K562 (cell line): ENCODE data around the gene GDF11. TPM values are rescaled to one million over a fixed set of nuclear protein-coding genes. Genes with fewer than 3 reads are reported as not detected.
A peak's percentile ranks its signal among the peaks of the same experiment; 100 is the strongest.

Experiments used
- CBX8 ChIP-seq: fragments of 200-600 bp; sonication (generic); IDR thresholded peaks from 2 replicates; pipeline ENCODE4 v1.6.1; 2012; ENCODE audit warnings: borderline replicate concordance, mixed run types, low read depth, mild to moderate bottlenecking, moderate library complexity, mixed read lengths, low read length, control low read depth, inconsistent platforms; ENCODE audit not compliant: poor library complexity, severe bottlenecking; ENCODE audit errors: extremely low read depth
- DNMT1 ChIP-seq: fragments of 450-650 bp; IDR thresholded peaks from 2 replicates; pipeline ENCODE4 v1.6.1; 2016; ENCODE audit warnings: antibody characterized with exemption, mild to moderate bottlenecking
- EGR1 ChIP-seq: fragments of 450-650 bp; conservative IDR thresholded peaks from 2 replicates; pipeline ENCODE4 v1.6.1; 2017; ENCODE audit warnings: mild to moderate bottlenecking
- FOSL1 ChIP-seq: fragments of 200-800 bp; sonication (Bioruptor generic); conservative IDR thresholded peaks from 2 replicates; pipeline ENCODE4 v1.6.1; 2016; ENCODE audit warnings: missing genetic modification characterization, missing compliant biosample characterization
- JUND ChIP-seq, 2 experiments: IDR thresholded peaks; 2 replicates in 1 of 2; 3 replicates in 1 of 2; pipeline ENCODE4 v1.6.1; 2011; ENCODE audit warnings: borderline replicate concordance in 2 of 2, low read depth in 2 of 2, low read length in 2 of 2, improper control_type of control experiment in 1 of 2, missing biosample characterization in 1 of 2, missing genetic modification characterization in 1 of 2, missing genetic modification reagents in 1 of 2
- KDM1A ChIP-seq, 2 experiments: fragments of 450-650 bp; IDR thresholded peaks; 2 replicates each; pipeline ENCODE4 v1.6.1; 2016; ENCODE audit warnings: mild to moderate bottlenecking in 2 of 2
- NR1H2 ChIP-seq: sonication (generic); formaldehyde crosslinking; IDR thresholded peaks from 2 replicates; pipeline ENCODE4 v1.4.0; 2020; ENCODE audit warnings: mild to moderate bottlenecking, missing genetic modification reagents
- RFX7 ChIP-seq: fragments of 250-450 bp; sonication (Bioruptor Pico); IDR thresholded peaks from 2 replicates; pipeline ENCODE4 v1.5.1; 2021; ENCODE audit warnings: mild to moderate bottlenecking
- ZNF143 ChIP-seq: sonication (generic); formaldehyde crosslinking; IDR thresholded peaks from 2 replicates; pipeline ENCODE4 v1.9.0; 2022; ENCODE audit warnings: mild to moderate bottlenecking, missing genetic modification reagents
- polyA plus RNA-seq, 8 experiments: library from polyadenylated mRNA; depleted of rRNA in 4 of 8; stranded (reverse) in 5 of 8; unstranded in 3 of 8; fragments of >200 nt; fragmentation: Nextera tagmentation in 2 of 8; fragmentation: Illumina TruSeq in 1 of 8; extraction: Ambion mirVana in 2 of 8; extraction: Trizol in 1 of 8; gene quantifications; 2 replicates each; pipeline versions ENCODE4 v1.2.1 to v1.2.3, GENCODE V29; 2011 to 2014; ENCODE audit warnings: inconsistent platforms in 1 of 8, missing spikeins in 1 of 8
- total RNA-seq, 7 experiments: library from RNA; depleted of rRNA in 6 of 7; stranded (reverse); fragments of >200 nt in 6 of 7; fragmentation: Illumina TruSeq in 2 of 7; extraction: Trizol in 2 of 7; gene quantifications; 2 replicates each; pipeline versions ENCODE4 v1.2.1 to v1.2.3, GENCODE V29; 2011 to 2021; ENCODE audit warnings: low replicate concordance in 1 of 7
- TF ChIP-seq, protein P1 (sequence below): fragments of 450-650 bp; formaldehyde crosslinking; IDR thresholded peaks from 2 replicates; pipeline ENCODE4 v1.4.0; 2020; ENCODE audit warnings: mild to moderate bottlenecking, moderate library complexity
- TF ChIP-seq, protein P2 (sequence below), 2 experiments: fragments of 450-650 bp in 1 of 2; sonication (generic) in 1 of 2; formaldehyde crosslinking; conservative IDR thresholded peaks; 2 replicates each; pipeline versions ENCODE4 v1.4.0 to v1.8.1; 2020 to 2022; ENCODE audit warnings: mild to moderate bottlenecking in 1 of 2, missing genetic modification reagents in 1 of 2
- TF ChIP-seq, protein P3 (sequence below): sonication (generic); formaldehyde crosslinking; IDR thresholded peaks from 2 replicates; pipeline ENCODE4 v1.9.0; 2022; ENCODE audit warnings: mild to moderate bottlenecking, missing genetic modification reagents
- TF ChIP-seq, protein P4 (sequence below): fragments of 450-650 bp; formaldehyde crosslinking; IDR thresholded peaks from 2 replicates; pipeline ENCODE4 v1.4.0; 2020; ENCODE audit warnings: mild to moderate bottlenecking, moderate library complexity
- TF ChIP-seq, protein P5 (sequence below): IDR thresholded peaks from 2 replicates; pipeline ENCODE4 v1.6.1; 2011; ENCODE audit warnings: borderline replicate concordance, low read depth, mild to moderate bottlenecking, moderate library complexity, low read length; ENCODE audit not compliant: insufficient read depth, poor library complexity, severe bottlenecking
- TF ChIP-seq, protein P6 (sequence below): fragments of 200-800 bp; sonication (Bioruptor generic); IDR thresholded peaks from 2 replicates; pipeline ENCODE4 v1.6.1; 2017; ENCODE audit warnings: missing genetic modification characterization, missing compliant biosample characterization

The GDF11 gene
- total and polyA plus RNA-seq, 9 of the 15 experiments (the other 6 are each of a cell fraction or from before 2014, with no cell fraction given): 1.4 to 15.7 (median 4.8) TPM

DNA sequence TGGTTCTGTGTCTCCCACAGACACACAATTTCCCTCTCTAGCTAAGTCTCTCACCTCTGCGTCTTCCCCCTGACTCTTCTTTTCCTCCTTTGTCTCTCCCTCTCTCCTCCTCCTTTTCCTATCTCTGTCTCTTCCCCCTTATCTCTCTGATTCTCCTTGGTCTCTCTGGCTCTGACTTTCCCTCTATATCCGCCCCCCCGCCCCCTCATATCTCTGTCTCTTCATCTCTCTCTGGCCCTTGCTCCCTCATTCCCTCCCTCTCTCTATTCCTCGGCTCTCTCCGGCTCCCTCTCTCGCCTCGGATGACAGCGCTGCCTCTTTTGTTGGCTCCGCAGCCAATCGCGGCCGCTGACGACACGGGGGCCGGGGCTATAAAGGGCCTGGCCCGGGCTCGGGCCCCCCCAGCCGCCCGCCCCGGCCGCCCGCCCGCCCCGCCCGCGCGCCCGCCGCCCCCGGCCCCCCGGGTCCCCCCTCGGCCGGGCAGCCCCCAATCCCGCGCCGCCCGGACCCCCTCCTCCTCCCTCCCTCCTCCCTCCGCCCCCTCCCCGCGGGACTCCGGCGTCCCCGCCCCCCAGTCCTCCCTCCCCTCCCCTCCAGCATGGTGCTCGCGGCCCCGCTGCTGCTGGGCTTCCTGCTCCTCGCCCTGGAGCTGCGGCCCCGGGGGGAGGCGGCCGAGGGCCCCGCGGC is at the start of gene GDF11 (continued):
- peak; percentile 32 for TF ChIP-seq JUND (IDR thresholded peaks at IDR 0.05; ENCODE audit: borderline replicate concordance, low read depth, low read length)
- TF ChIP-seq JUND (tag; IDR thresholded peaks at IDR 0.05; ENCODE audit: borderline replicate concordance, low read depth, low read length): no peak; the same call in 2 of the 3 replicates
- TF ChIP-seq NR1H2 (CRISPR knock-in tag): no peak
- TF ChIP-seq KDM1A (IDR thresholded peaks at IDR 0.05): peak in 1 of 2 experiments; percentile 73; a peak in 3 of 4 replicates
- peak; percentile 95 for TF ChIP-seq EGR1
- TF ChIP-seq, protein P1, sequence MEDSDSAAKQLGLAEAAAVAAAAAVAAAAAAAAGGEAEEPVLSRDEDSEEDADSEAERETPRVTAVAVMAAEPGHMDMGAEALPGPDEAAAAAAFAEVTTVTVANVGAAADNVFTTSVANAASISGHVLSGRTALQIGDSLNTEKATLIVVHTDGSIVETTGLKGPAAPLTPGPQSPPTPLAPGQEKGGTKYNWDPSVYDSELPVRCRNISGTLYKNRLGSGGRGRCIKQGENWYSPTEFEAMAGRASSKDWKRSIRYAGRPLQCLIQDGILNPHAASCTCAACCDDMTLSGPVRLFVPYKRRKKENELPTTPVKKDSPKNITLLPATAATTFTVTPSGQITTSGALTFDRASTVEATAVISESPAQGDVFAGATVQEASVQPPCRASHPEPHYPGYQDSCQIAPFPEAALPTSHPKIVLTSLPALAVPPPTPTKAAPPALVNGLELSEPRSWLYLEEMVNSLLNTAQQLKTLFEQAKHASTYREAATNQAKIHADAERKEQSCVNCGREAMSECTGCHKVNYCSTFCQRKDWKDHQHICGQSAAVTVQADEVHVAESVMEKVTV (CRISPR knock-in tag): peak; percentile 26; the same call in 1 of the 2 replicates
- peak; percentile 99 for TF ChIP-seq DNMT1
- TF ChIP-seq, protein P2, sequence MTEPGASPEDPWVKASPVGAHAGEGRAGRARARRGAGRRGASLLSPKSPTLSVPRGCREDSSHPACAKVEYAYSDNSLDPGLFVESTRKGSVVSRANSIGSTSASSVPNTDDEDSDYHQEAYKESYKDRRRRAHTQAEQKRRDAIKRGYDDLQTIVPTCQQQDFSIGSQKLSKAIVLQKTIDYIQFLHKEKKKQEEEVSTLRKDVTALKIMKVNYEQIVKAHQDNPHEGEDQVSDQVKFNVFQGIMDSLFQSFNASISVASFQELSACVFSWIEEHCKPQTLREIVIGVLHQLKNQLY (CRISPR knock-in tag; conservative IDR thresholded peaks at IDR 0.05): no peak
- TF ChIP-seq RFX7 (CRISPR knock-in tag): no peak
- no peak for TF ChIP-seq CBX8
- 0 out of 2 replicates have a peak, but pooled peaks have one; percentile 19 for TF ChIP-seq FOSL1 (tag)
- TF ChIP-seq ZNF143 (CRISPR knock-in tag): no peak
- TF ChIP-seq, protein P3, sequence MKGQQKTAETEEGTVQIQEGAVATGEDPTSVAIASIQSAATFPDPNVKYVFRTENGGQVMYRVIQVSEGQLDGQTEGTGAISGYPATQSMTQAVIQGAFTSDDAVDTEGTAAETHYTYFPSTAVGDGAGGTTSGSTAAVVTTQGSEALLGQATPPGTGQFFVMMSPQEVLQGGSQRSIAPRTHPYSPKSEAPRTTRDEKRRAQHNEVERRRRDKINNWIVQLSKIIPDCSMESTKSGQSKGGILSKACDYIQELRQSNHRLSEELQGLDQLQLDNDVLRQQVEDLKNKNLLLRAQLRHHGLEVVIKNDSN (CRISPR knock-in tag): no peak
- TF ChIP-seq, protein P4, sequence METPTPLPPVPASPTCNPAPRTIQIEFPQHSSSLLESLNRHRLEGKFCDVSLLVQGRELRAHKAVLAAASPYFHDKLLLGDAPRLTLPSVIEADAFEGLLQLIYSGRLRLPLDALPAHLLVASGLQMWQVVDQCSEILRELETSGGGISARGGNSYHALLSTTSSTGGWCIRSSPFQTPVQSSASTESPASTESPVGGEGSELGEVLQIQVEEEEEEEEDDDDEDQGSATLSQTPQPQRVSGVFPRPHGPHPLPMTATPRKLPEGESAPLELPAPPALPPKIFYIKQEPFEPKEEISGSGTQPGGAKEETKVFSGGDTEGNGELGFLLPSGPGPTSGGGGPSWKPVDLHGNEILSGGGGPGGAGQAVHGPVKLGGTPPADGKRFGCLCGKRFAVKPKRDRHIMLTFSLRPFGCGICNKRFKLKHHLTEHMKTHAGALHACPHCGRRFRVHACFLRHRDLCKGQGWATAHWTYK (CRISPR knock-in tag): 0 out of 2 replicates have a peak, but pooled peaks have one; percentile 44
- TF ChIP-seq, protein P5, sequence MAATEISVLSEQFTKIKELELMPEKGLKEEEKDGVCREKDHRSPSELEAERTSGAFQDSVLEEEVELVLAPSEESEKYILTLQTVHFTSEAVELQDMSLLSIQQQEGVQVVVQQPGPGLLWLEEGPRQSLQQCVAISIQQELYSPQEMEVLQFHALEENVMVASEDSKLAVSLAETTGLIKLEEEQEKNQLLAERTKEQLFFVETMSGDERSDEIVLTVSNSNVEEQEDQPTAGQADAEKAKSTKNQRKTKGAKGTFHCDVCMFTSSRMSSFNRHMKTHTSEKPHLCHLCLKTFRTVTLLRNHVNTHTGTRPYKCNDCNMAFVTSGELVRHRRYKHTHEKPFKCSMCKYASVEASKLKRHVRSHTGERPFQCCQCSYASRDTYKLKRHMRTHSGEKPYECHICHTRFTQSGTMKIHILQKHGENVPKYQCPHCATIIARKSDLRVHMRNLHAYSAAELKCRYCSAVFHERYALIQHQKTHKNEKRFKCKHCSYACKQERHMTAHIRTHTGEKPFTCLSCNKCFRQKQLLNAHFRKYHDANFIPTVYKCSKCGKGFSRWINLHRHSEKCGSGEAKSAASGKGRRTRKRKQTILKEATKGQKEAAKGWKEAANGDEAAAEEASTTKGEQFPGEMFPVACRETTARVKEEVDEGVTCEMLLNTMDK: peak; percentile 27
- TF ChIP-seq, protein P6, sequence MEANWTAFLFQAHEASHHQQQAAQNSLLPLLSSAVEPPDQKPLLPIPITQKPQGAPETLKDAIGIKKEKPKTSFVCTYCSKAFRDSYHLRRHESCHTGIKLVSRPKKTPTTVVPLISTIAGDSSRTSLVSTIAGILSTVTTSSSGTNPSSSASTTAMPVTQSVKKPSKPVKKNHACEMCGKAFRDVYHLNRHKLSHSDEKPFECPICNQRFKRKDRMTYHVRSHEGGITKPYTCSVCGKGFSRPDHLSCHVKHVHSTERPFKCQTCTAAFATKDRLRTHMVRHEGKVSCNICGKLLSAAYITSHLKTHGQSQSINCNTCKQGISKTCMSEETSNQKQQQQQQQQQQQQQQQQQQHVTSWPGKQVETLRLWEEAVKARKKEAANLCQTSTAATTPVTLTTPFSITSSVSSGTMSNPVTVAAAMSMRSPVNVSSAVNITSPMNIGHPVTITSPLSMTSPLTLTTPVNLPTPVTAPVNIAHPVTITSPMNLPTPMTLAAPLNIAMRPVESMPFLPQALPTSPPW: peak; percentile 94
